T-helper 1 cell (primary cell): ENCODE results near the gene KRTAP4-12.
"Not testable (repeated sequence)": the region's sequence is repeated elsewhere in the genome, so short reads cannot be mapped to it uniquely, and the experiment has no call there.

Experiments
- DNase-seq, 5 donors: peaks; one replicate each; pipeline ENCODE4 v3.0.0-alpha.2; 2012 to 2020

KRTAP4-12 gene

GRCh38 chr17:41125064-41125463, 1.1 kb upstream of the KRTAP4-12 start:
- DNase-seq: no peak

GRCh38 chr17:41123292-41123990, 541 bp downstream of the KRTAP4-12 start:
- not testable (repeated sequence) for DNase-seq

- no peak for DNase-seq
These were observed 2.2 kb downstream of the KRTAP4-12 start for GRCh38 chr17:41121742-41122141.

GRCh38 chr17:41119696-41120690, 4.0 kb downstream of the KRTAP4-12 start:
- not testable (repeated sequence) for DNase-seq

- DNase-seq: no peak
These were observed 5.3 kb downstream of the KRTAP4-12 start for GRCh38 chr17:41118721-41119120.

- DNase-seq: not testable (repeated sequence)
These were observed 6.1 kb downstream of the KRTAP4-12 start, which contains the start of gene KRTAP4-11 for GRCh38 chr17:41117846-41118386. Gene KRTAP4-11 (minus strand): TSS chr17:41118373. CDS start chr17:41118315, 58 bp downstream.

- no peak for DNase-seq
These were observed 7.7 kb downstream of the KRTAP4-12 start for GRCh38 chr17:41116297-41116696.

GRCh38 chr17:41111151-41111885, 12.7 kb downstream of the KRTAP4-12 start:
- no peak for DNase-seq

- DNase-seq: not testable (repeated sequence)
These were observed 15.1 kb downstream of the KRTAP4-12 start for GRCh38 chr17:41108728-41109386.

GRCh38 chr17:41107941-41108450, 16.0 kb downstream of the KRTAP4-12 start:
- no peak for DNase-seq

GRCh38 chr17:41105347-41105746, 18.6 kb downstream of the KRTAP4-12 start, which contains the start of gene KRTAP4-9:
Gene KRTAP4-9 (plus strand): TSS chr17:41105389. CDS start chr17:41105389, 0 bp downstream.
- not testable (repeated sequence) for DNase-seq

- DNase-seq: not testable (repeated sequence)
These were observed 19.5 kb downstream of the KRTAP4-12 start for GRCh38 chr17:41104386-41105038.

GRCh38 chr17:41103896-41104295, 20.1 kb downstream of the KRTAP4-12 start:
- no peak for DNase-seq

- no peak for DNase-seq
These were observed 22.3 kb downstream of the KRTAP4-12 start, which contains the start of gene KRTAP4-16 for GRCh38 chr17:41101586-41102259. Gene KRTAP4-16 (minus strand): TSS chr17:41102209. CDS start chr17:41102209, 0 bp downstream.

- DNase-seq: not testable (repeated sequence)
These were observed 24.1 kb downstream of the KRTAP4-12 start for GRCh38 chr17:41099682-41100480.

GRCh38 chr17:41098481-41098880, 25.5 kb downstream of the KRTAP4-12 start:
- no peak for DNase-seq

- no peak for DNase-seq
These were observed 25.9 kb downstream of the KRTAP4-12 start, which contains the start of gene KRTAP4-8 for GRCh38 chr17:41098042-41098441. Gene KRTAP4-8 (minus strand): TSS chr17:41098142. CDS start chr17:41098084, 58 bp downstream.

- DNase-seq: no peak
These were observed 27.9 kb downstream of the KRTAP4-12 start for GRCh38 chr17:41096055-41096454.

GRCh38 chr17:41088760-41089352, 35.1 kb downstream of the KRTAP4-12 start:
- DNase-seq: not testable (repeated sequence)
